Liver (tissue), 9 donors: ENCODE data around the gene VOPP1. TPM values are rescaled to one million over a fixed set of nuclear protein-coding genes. Genes with fewer than 3 reads are reported as not detected.

ENCODE experiments used
- DNase-seq: peaks from one replicate; pipeline ENCODE4 v3.0.0-alpha.2; 2017; ENCODE audit warnings: low spot score
- H3K27ac ChIP-seq, 2 donors: one replicate each; pipeline ENCODE4 v1.7.0; 2013; ENCODE audit warnings: inconsistent platforms in 2 of 2, low read length in 2 of 2, control low read depth in 1 of 2, low read depth in 1 of 2, mild to moderate bottlenecking in 1 of 2
- H3K27me3 ChIP-seq, 4 donors: one replicate each; pipeline versions ENCODE4 v1.6.1 to v1.7.0; 2013; ENCODE audit warnings: low read length in 3 of 4, inconsistent platforms in 1 of 4, mild to moderate bottlenecking in 1 of 4, moderate library complexity in 1 of 4; ENCODE audit not compliant: control insufficient read depth in 4 of 4, insufficient read depth in 4 of 4
- H3K36me3 ChIP-seq, 4 donors: one replicate each; pipeline versions ENCODE4 v1.6.1 to v1.7.0; 2013; ENCODE audit warnings: low read length in 3 of 4, mild to moderate bottlenecking in 3 of 4, low read depth in 1 of 4, moderate library complexity in 1 of 4; ENCODE audit not compliant: control insufficient read depth in 4 of 4, insufficient read depth in 3 of 4
- H3K4me1 ChIP-seq, 4 donors: one replicate each; pipeline versions ENCODE4 v1.6.1 to v1.7.0; 2013; ENCODE audit warnings: low read length in 3 of 4, mild to moderate bottlenecking in 3 of 4, moderate library complexity in 1 of 4; ENCODE audit not compliant: control insufficient read depth in 4 of 4, insufficient read depth in 4 of 4
- H3K4me3 ChIP-seq, 3 donors: one replicate each; pipeline versions ENCODE4 v1.6.1 to v1.7.0; 2013; ENCODE audit warnings: low read length in 3 of 3, control low read depth in 1 of 3, low read depth in 1 of 3, mild to moderate bottlenecking in 1 of 3
- H3K9ac ChIP-seq, 2 donors: one replicate each; pipeline ENCODE4 v1.7.0; 2013; ENCODE audit warnings: low read length in 2 of 2, mild to moderate bottlenecking in 2 of 2, moderate library complexity in 2 of 2, control low read depth in 1 of 2, low read depth in 1 of 2
- H3K9me3 ChIP-seq, 4 donors: one replicate each; pipeline versions ENCODE4 v1.6.1 to v1.7.0; 2013; ENCODE audit warnings: low read length in 3 of 4; ENCODE audit not compliant: control insufficient read depth in 4 of 4
- EGR1 ChIP-seq, 2 donors: IDR thresholded peaks; 2 replicates each; pipeline ENCODE4 v1.6.1; 2016 to 2018; ENCODE audit warnings: antibody characterized with exemption in 2 of 2, low read depth in 2 of 2
- FOXA1 ChIP-seq: IDR thresholded peaks from 2 replicates; pipeline ENCODE4 v1.6.1; 2016; ENCODE audit warnings: antibody characterized with exemption
- FOXA2 ChIP-seq: IDR thresholded peaks from 2 replicates; pipeline ENCODE4 v1.6.1; 2016; ENCODE audit warnings: antibody characterized with exemption
- GABPA ChIP-seq, 2 donors: IDR thresholded peaks in 1 of 2; conservative IDR thresholded peaks in 1 of 2; 2 replicates each; pipeline ENCODE4 v1.6.1; 2016; ENCODE audit warnings: antibody characterized with exemption in 2 of 2, mild to moderate bottlenecking in 1 of 2, moderate library complexity in 1 of 2
- HNF4A ChIP-seq, 2 donors: conservative IDR thresholded peaks; 2 replicates each; pipeline ENCODE4 v1.6.1; 2016; ENCODE audit warnings: antibody characterized with exemption in 2 of 2, mild to moderate bottlenecking in 2 of 2
- HNF4G ChIP-seq: IDR thresholded peaks from 2 replicates; pipeline ENCODE4 v1.6.1; 2016; ENCODE audit warnings: antibody characterized with exemption
- JUND ChIP-seq, 2 donors: IDR thresholded peaks; 2 replicates each; pipeline ENCODE4 v1.6.1; 2016; ENCODE audit warnings: antibody characterized with exemption in 2 of 2
- NR2F2 ChIP-seq: IDR thresholded peaks from 2 replicates; pipeline ENCODE4 v1.6.1; 2016; ENCODE audit warnings: antibody characterized with exemption
- RXRA ChIP-seq, 2 donors: IDR thresholded peaks; 2 replicates each; pipeline ENCODE4 v1.6.1; 2017 to 2018; ENCODE audit warnings: antibody characterized with exemption in 2 of 2, mild to moderate bottlenecking in 1 of 2
- SP1 ChIP-seq: IDR thresholded peaks from 2 replicates; pipeline ENCODE4 v1.6.1; 2018; ENCODE audit warnings: antibody characterized with exemption, mild to moderate bottlenecking
- TAF1 ChIP-seq: conservative IDR thresholded peaks from 2 replicates; pipeline ENCODE4 v1.6.1; 2016; ENCODE audit warnings: antibody characterized with exemption, mild to moderate bottlenecking
- YY1 ChIP-seq: IDR thresholded peaks from 2 replicates; pipeline ENCODE4 v1.6.1; 2016; ENCODE audit warnings: antibody characterized with exemption, mild to moderate bottlenecking
- WGBS: extraction: QIAGEN DNeasy Blood & Tissue Kit; methylation state at CpG from one replicate; pipeline ENCODE4 v1.1.7; 2013; 5-methylcytosine and 5-hydroxymethylcytosine counted together
- polyA plus RNA-seq, 2 donors: library from polyadenylated mRNA; stranded (reverse) in 1 of 2; unstranded in 1 of 2; fragments of 200-250 nt in 1 of 2; fragments of >200 nt in 1 of 2; fragmentation: Nextera tagmentation in 1 of 2; extraction: Ambion mirVana in 1 of 2; gene quantifications; one replicate each; pipeline versions ENCODE4 v1.2.1 to v1.2.3, GENCODE V29; 2013 to 2015
- total RNA-seq, 2 donors: library from RNA; depleted of rRNA; stranded (reverse); fragments of >200 nt; gene quantifications; one replicate each; pipeline ENCODE4 v1.2.3, GENCODE V29; 2014
- TF ChIP-seq, protein P1 (sequence below): IDR thresholded peaks from 2 replicates; pipeline ENCODE4 v1.6.1; 2016; ENCODE audit warnings: antibody characterized with exemption, mild to moderate bottlenecking
- TF ChIP-seq, protein P2 (sequence below): IDR thresholded peaks from 2 replicates; pipeline ENCODE4 v1.6.1; 2016; ENCODE audit warnings: antibody characterized with exemption
- TF ChIP-seq, protein P3 (sequence below): fragments of 150-350 bp; IDR thresholded peaks from 2 replicates; pipeline ENCODE4 v1.5.1; 2017; ENCODE audit warnings: improper control_type of control experiment, low read depth, low read length; ENCODE audit not compliant: missing input control
- TF ChIP-seq, protein P4 (sequence below): IDR thresholded peaks from 2 replicates; pipeline ENCODE4 v1.6.1; 2016; ENCODE audit warnings: antibody characterized with exemption
- TF ChIP-seq, protein P5 (sequence below): IDR thresholded peaks from 2 replicates; pipeline ENCODE4 v1.6.1; 2016; ENCODE audit warnings: antibody characterized with exemption
- donor health status: healthy.
- donor health status: healthy.
- donor health status: healthy.
- donor health status: healthy.
- donor health status: healthy.

The VOPP1 gene
- total and polyA plus RNA-seq, 4 donors, result 11.5 to 23.8 (median 21.7) TPM

DNA sequence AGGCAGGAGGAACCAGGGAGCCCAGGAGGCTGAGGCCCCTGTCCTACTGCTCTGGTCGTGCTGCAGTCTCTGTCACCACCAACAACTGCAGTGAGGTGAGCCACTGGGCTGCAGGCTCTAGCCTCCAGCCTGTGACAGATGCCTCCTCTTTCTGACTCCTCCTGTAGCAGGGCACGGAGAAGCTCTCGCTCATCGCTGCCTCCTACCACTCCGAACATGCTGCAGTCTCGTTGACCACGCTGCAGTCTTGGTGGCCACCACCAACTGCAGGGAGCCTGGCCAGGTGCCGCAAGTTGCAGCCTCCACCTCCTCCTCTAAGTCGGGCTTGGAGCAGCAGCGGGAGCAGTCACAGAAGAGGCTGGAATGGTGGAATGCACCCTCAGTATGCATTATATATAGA is 22.1 kb upstream of the VOPP1 start:
- Histone ChIP-seq H3K27ac (no peak overlapping the region), H3K4me3 (no peak overlapping the region), H3K27me3 (no peaks in the 10 kb centered on the region), H3K4me1 (no peaks in the 10 kb centered on the region), H3K36me3 (no peaks in the 10 kb centered on the region), H3K9ac (no peak overlapping the region), H3K9me3 (no peaks in the 10 kb centered on the region)
- 93% methylated on average over 10 of the region's 10 CpGs for WGBS
- DNase-seq, result no peak
- TF ChIP-seq SP1 (no peak), JUND (IDR thresholded peaks at IDR 0.05) (no peak), FOXA1 (no peak), RXRA (IDR thresholded peaks at IDR 0.05) (no peak), HNF4A (conservative IDR thresholded peaks at IDR 0.05) (no peak), GABPA (IDR thresholded peaks at IDR 0.05 in 1 of 2, conservative IDR thresholded peaks at IDR 0.05 in 1 of 2) (no peak), HNF4G (no peak), TAF1 (no peak), FOXA2 (no peak), EGR1 (IDR thresholded peaks at IDR 0.05; ENCODE audit: low read depth in 2 of 2) (no peak), YY1 (no peak), NR2F2 (no peak)
- TF ChIP-seq, protein P1, sequence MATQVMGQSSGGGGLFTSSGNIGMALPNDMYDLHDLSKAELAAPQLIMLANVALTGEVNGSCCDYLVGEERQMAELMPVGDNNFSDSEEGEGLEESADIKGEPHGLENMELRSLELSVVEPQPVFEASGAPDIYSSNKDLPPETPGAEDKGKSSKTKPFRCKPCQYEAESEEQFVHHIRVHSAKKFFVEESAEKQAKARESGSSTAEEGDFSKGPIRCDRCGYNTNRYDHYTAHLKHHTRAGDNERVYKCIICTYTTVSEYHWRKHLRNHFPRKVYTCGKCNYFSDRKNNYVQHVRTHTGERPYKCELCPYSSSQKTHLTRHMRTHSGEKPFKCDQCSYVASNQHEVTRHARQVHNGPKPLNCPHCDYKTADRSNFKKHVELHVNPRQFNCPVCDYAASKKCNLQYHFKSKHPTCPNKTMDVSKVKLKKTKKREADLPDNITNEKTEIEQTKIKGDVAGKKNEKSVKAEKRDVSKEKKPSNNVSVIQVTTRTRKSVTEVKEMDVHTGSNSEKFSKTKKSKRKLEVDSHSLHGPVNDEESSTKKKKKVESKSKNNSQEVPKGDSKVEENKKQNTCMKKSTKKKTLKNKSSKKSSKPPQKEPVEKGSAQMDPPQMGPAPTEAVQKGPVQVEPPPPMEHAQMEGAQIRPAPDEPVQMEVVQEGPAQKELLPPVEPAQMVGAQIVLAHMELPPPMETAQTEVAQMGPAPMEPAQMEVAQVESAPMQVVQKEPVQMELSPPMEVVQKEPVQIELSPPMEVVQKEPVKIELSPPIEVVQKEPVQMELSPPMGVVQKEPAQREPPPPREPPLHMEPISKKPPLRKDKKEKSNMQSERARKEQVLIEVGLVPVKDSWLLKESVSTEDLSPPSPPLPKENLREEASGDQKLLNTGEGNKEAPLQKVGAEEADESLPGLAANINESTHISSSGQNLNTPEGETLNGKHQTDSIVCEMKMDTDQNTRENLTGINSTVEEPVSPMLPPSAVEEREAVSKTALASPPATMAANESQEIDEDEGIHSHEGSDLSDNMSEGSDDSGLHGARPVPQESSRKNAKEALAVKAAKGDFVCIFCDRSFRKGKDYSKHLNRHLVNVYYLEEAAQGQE, result no peak
- TF ChIP-seq, protein P2, sequence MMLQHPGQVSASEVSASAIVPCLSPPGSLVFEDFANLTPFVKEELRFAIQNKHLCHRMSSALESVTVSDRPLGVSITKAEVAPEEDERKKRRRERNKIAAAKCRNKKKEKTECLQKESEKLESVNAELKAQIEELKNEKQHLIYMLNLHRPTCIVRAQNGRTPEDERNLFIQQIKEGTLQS, result no peak
- TF ChIP-seq, protein P3, sequence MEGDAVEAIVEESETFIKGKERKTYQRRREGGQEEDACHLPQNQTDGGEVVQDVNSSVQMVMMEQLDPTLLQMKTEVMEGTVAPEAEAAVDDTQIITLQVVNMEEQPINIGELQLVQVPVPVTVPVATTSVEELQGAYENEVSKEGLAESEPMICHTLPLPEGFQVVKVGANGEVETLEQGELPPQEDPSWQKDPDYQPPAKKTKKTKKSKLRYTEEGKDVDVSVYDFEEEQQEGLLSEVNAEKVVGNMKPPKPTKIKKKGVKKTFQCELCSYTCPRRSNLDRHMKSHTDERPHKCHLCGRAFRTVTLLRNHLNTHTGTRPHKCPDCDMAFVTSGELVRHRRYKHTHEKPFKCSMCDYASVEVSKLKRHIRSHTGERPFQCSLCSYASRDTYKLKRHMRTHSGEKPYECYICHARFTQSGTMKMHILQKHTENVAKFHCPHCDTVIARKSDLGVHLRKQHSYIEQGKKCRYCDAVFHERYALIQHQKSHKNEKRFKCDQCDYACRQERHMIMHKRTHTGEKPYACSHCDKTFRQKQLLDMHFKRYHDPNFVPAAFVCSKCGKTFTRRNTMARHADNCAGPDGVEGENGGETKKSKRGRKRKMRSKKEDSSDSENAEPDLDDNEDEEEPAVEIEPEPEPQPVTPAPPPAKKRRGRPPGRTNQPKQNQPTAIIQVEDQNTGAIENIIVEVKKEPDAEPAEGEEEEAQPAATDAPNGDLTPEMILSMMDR, result no peak
- TF ChIP-seq, protein P4, sequence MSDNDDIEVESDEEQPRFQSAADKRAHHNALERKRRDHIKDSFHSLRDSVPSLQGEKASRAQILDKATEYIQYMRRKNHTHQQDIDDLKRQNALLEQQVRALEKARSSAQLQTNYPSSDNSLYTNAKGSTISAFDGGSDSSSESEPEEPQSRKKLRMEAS, result no peak
- TF ChIP-seq, protein P5, sequence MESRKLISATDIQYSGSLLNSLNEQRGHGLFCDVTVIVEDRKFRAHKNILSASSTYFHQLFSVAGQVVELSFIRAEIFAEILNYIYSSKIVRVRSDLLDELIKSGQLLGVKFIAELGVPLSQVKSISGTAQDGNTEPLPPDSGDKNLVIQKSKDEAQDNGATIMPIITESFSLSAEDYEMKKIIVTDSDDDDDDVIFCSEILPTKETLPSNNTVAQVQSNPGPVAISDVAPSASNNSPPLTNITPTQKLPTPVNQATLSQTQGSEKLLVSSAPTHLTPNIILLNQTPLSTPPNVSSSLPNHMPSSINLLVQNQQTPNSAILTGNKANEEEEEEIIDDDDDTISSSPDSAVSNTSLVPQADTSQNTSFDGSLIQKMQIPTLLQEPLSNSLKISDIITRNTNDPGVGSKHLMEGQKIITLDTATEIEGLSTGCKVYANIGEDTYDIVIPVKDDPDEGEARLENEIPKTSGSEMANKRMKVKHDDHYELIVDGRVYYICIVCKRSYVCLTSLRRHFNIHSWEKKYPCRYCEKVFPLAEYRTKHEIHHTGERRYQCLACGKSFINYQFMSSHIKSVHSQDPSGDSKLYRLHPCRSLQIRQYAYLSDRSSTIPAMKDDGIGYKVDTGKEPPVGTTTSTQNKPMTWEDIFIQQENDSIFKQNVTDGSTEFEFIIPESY, result no peak
